KOPT-K1 (cell line): Measurements from ENCODE around the gene MYO3B.

Experiments used
- H3K27ac ChIP-seq: fragments of 200-600 bp; sonication (generic); 2 replicates; pipeline ENCODE4 v1.5.1; 2016; ENCODE audit warnings: antibody characterized with exemption, mild to moderate bottlenecking, low read depth, low read length; ENCODE audit not compliant: poor library complexity, severe bottlenecking
- H3K36me3 ChIP-seq: fragments of 200-600 bp; sonication (generic); 2 replicates; pipeline ENCODE4 v1.5.1; 2017; ENCODE audit warnings: antibody characterized with exemption, mild to moderate bottlenecking, low read length, moderate library complexity; ENCODE audit not compliant: insufficient read depth
- H3K9me3 ChIP-seq: fragments of 200-600 bp; sonication (generic); 2 replicates; pipeline ENCODE4 v1.5.1; 2017; ENCODE audit warnings: antibody characterized with exemption, low read length, mild to moderate bottlenecking; ENCODE audit not compliant: insufficient read depth, poor library complexity, severe bottlenecking

The MYO3B gene

GRCh38 chr2:170503971-170504809, 326.2 kb downstream of the MYO3B start:
- Histone ChIP-seq H3K9me3 (no peaks in the 10 kb centered on the region), H3K36me3 (no peaks in the 10 kb centered on the region), H3K27ac (no peak overlapping the region)

GRCh38 chr2:170504810-170505145, 326.8 kb downstream of the MYO3B start:
- Histone ChIP-seq H3K36me3 (no peaks in the 10 kb centered on the region), H3K27ac (no peak overlapping the region)

GRCh38 chr2:170505631-170506275, 327.8 kb downstream of the MYO3B start:
- Histone ChIP-seq H3K36me3 (no peaks in the 10 kb centered on the region), H3K27ac (no peak overlapping the region), H3K9me3 (no peaks in the 10 kb centered on the region)

More at GRCh38 chr2:170504810-170505145, 326.8 kb downstream of the MYO3B start:
- H3K9me3 ChIP-seq, result no peaks in the 10 kb centered on the region

- no peaks in the 10 kb centered on the region for H3K9me3 ChIP-seq
- no peak overlapping the region for H3K27ac ChIP-seq
- no peaks in the 10 kb centered on the region for H3K36me3 ChIP-seq
Observed at GRCh38 chr2:170509452-170510193, 331.7 kb downstream of the MYO3B start.

GRCh38 chr2:170512266-170512665, 334.3 kb downstream of the MYO3B start:
- Histone ChIP-seq H3K9me3 (no peaks in the 10 kb centered on the region), H3K27ac (no peak overlapping the region), H3K36me3 (no peaks in the 10 kb centered on the region)

GRCh38 chr2:170514140-170514539, 336.2 kb downstream of the MYO3B start:
- Histone ChIP-seq H3K27ac (no peak overlapping the region), H3K9me3 (no peaks in the 10 kb centered on the region), H3K36me3 (no peaks in the 10 kb centered on the region)

- Histone ChIP-seq H3K36me3 (no peaks in the 10 kb centered on the region), H3K27ac (no peak overlapping the region), H3K9me3 (no peaks in the 10 kb centered on the region)
Observed at GRCh38 chr2:170517538-170517937, 339.6 kb downstream of the MYO3B start.

GRCh38 chr2:170518911-170519310, 341.0 kb downstream of the MYO3B start:
- Histone ChIP-seq H3K27ac (no peak overlapping the region), H3K9me3 (no peaks in the 10 kb centered on the region), H3K36me3 (no peaks in the 10 kb centered on the region)

- H3K36me3 ChIP-seq, result no peaks in the 10 kb centered on the region
- no peaks in the 10 kb centered on the region for H3K9me3 ChIP-seq
- no peak overlapping the region for H3K27ac ChIP-seq
Observed at GRCh38 chr2:170521299-170521698, 343.4 kb downstream of the MYO3B start.

- Histone ChIP-seq H3K36me3 (no peaks in the 10 kb centered on the region), H3K9me3 (no peaks in the 10 kb centered on the region), H3K27ac (no peak overlapping the region)
Observed at GRCh38 chr2:170523506-170523905, 345.6 kb downstream of the MYO3B start.

GRCh38 chr2:170524828-170525565, 347.1 kb downstream of the MYO3B start:
- H3K36me3 ChIP-seq, result no peaks in the 10 kb centered on the region
- H3K9me3 ChIP-seq, result no peaks in the 10 kb centered on the region
- no peak overlapping the region for H3K27ac ChIP-seq

GRCh38 chr2:170525566-170525900, 347.6 kb downstream of the MYO3B start:
- no peaks in the 10 kb centered on the region for H3K36me3 ChIP-seq
- H3K27ac ChIP-seq, result no peak overlapping the region
- no peaks in the 10 kb centered on the region for H3K9me3 ChIP-seq

GRCh38 chr2:170530284-170530745, 352.4 kb downstream of the MYO3B start:
- Histone ChIP-seq H3K27ac (no peak overlapping the region), H3K36me3 (no peaks in the 10 kb centered on the region), H3K9me3 (no peaks in the 10 kb centered on the region)

- no peak overlapping the region for H3K27ac ChIP-seq
- H3K36me3 ChIP-seq, result no peaks in the 10 kb centered on the region
- H3K9me3 ChIP-seq, result no peaks in the 10 kb centered on the region
Observed at GRCh38 chr2:170530803-170531564, 353.0 kb downstream of the MYO3B start.
